GM19468 (cell line): ENCODE results near the gene HS3ST5.
"Not testable (repeated sequence)": the region's sequence is repeated elsewhere in the genome, so short reads cannot be mapped to it uniquely, and the experiment has no call there.

Source experiments
- ATAC-seq: cut with Tn5 transposase; IDR thresholded peaks from one replicate; pipeline ENCODE4 v1.9.1; 2021; ENCODE audit warnings: mild to moderate bottlenecking, moderate library complexity, moderate number of reproducible peaks; ENCODE audit not compliant: unreplicated experiment; ENCODE audit errors: extremely low read depth

Gene HS3ST5

DNA sequence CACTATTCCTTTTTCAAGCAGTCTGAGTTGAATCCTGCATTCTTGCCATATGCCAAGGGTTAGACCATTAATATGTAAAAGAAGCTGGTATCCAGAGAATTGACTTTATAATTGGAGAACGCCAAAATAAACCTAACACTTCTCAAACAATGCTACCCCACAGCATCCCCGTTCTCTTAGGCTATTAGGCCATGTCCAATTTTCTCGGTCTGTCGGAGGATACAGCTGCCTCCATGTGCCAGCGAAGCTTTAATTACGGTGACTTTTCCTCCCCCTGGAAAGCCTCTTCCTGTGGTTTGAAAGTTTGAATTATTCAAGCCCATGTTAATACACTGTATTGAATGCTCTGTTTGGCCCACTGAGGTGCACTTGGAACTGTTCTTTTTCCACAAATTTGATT lies 60.5 kb downstream of the HS3ST5 start:
- no peak for ATAC-seq

GRCh38 chr6:114281496-114281895 lies 61.3 kb downstream of the HS3ST5 start:
- ATAC-seq: no peak

- ATAC-seq: no peak
These were observed 62.4 kb downstream of the HS3ST5 start for GRCh38 chr6:114280239-114280982.

DNA sequence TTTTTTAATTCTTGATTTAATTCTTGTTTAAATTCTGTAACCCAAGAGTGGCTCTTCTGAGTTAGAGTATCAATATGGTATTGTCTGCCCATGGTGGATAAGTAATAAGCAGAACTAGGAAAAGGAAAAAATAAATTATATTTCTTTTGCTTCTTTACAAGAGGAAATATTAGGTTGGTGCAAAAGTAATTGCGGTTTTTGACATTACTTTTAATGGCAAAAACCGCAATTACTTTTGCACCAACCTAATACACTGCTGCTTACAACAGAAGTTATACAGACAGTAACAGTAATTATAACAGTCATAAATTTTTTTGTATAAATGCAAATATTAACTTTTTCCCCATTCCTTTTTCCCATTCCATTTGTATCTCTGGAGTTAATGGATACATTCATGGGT lies 65.6 kb downstream of the HS3ST5 start:
- no peak for ATAC-seq

DNA sequence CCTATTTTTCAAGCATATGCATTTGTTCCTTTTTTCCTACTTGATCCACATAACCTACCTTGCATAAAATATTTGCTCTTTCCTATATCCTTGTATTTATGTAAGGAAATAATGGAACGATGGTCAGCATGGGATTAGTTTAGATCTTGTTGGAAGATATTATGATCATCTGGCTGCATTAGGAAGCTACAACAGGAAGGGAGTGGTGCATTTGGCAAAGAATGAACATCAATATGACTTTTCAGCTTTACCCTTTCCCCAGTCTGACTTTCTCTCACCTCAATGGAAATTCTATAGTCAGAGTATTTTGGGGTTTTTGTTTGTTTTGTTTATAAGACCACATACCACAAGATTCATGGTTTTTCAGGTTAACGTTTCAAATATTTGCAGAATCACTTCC lies 66.0 kb downstream of the HS3ST5 start:
- no peak for ATAC-seq

GRCh38 chr6:114274836-114275235 lies 68.0 kb downstream of the HS3ST5 start:
- no peak for ATAC-seq

GRCh38 chr6:114272582-114272981 lies 70.2 kb downstream of the HS3ST5 start:
- no peak for ATAC-seq

GRCh38 chr6:114271405-114271804 lies 71.4 kb downstream of the HS3ST5 start:
- ATAC-seq: no peak

DNA sequence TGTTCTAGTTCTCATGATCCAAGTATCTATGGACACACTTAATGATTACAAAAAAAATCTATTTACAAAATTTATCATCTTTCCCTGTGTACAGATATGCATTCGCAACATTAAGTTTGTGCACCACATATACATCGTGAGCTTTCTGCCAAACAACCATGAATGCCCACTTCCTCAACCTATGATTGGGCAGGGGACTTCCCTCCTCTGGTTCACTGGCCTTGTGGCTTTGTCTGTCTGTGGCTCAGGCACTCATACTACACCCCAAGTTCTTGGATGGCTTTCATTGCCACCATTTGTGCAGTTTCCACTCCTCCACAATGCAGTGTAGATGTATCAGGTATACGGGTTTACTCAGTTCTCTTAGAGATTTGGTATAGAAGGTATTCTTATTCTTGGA lies 74.9 kb downstream of the HS3ST5 start:
- ATAC-seq: no peak

DNA sequence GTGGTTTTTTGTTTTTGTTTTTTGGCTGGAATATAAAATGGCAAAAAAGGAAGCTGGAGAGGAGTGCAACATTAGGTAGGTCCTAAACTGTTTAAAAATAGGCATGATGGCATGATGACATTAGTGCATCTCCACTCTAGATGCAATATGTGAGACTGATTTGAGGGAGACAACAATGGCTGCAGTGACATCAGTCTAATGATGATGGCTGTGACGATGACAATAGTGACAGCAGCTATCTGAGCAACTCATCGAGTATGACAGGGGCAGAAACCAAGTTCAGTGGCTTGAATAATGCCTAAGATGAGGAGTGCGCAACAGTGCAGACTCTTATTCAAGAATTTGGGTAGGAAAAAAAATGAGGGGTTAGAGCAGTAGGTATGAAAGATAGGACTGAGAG lies 82.0 kb downstream of the HS3ST5 start:
- no peak for ATAC-seq

- ATAC-seq: no peak
These were observed 84.4 kb downstream of the HS3ST5 start for GRCh38 chr6:114258376-114258775.

GRCh38 chr6:114253431-114253830 lies 89.4 kb downstream of the HS3ST5 start:
- ATAC-seq: no peak

- ATAC-seq: no peak
These were observed 93.3 kb downstream of the HS3ST5 start for GRCh38 chr6:114249522-114249921.

GRCh38 chr6:114247101-114247500 lies 95.7 kb downstream of the HS3ST5 start:
- no peak for ATAC-seq

GRCh38 chr6:114240796-114241195 lies 102.0 kb downstream of the HS3ST5 start:
- no peak for ATAC-seq

GRCh38 chr6:114228675-114229074 lies 114.1 kb downstream of the HS3ST5 start:
- ATAC-seq: no peak

GRCh38 chr6:114227944-114228468 lies 114.8 kb downstream of the HS3ST5 start:
- no peak for ATAC-seq

DNA sequence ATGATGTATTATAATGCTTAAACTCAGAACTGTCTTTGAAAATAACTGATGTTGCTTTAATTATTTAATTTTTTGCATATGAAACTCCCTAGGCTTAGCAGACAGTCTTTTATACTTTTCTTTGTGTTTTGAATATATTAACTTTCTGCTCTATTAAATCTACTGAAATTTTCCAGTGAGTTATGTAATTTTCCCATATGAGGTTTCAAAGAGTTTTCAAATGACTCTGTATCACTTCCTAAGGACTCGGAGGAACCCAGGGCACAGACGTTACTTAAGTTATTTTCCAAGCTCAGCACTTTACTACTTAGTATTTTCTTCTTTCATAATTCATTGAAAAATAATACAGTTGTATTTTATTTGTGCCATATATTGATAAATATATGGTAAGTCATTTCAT lies 122.6 kb downstream of the HS3ST5 start:
- no peak for ATAC-seq

- ATAC-seq: no peak
These were observed 124.1 kb downstream of the HS3ST5 start for GRCh38 chr6:114218437-114219340.

- not testable (repeated sequence) for ATAC-seq
These were observed 124.8 kb downstream of the HS3ST5 start for GRCh38 chr6:114217996-114218395.

DNA sequence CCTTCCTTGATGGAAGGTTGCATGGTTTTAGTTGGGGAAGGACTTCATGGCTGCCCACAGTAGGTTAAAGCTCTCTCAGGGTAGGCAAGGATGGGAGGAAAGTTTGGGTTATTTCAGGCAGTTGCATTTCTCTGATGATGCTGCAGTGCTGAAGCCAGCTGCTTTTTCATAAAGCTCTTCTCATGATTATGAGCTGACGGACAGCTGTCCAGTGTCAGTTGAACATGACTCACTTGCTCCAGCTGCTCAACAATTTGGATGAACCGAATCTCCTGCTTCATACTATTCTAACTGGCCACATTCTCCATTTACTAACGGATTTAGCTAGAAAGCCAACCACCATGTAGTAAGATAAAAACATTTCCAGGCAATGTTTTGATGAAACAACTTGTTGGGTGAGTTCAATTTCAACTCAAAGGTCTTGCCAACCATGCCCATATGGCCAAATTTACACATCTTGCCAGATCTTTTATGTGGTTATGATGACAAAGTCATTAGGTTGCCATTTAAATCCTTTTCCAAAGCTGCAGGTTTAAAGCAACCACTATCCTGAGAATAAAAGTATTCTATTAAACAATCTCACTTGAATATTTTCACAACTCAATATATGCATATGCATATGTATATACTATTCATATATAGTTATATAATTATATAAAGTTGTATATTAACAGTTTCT lies 125.9 kb downstream of the HS3ST5 start:
- no peak for ATAC-seq
